Right lobe of liver (tissue), 4 donors: Measurements from ENCODE around the gene MRFAP1L1.

Source experiments
- POLR2A ChIP-seq: fragments of 450-650 bp; IDR thresholded peaks from one replicate; pipeline ENCODE4 v1.6.1; 2017; ENCODE audit warnings: antibody characterized with exemption, mild to moderate bottlenecking
- TF ChIP-seq, protein P1 (sequence below), 4 donors: fragments of 200-600 bp in 3 of 4; fragments of 450-650 bp in 1 of 4; IDR thresholded peaks; one replicate each; pipeline versions ENCODE4 v1.5.1 to v1.8.0; 2016 to 2022; ENCODE audit warnings: antibody characterized with exemption in 4 of 4, mild to moderate bottlenecking in 2 of 4
- donor health status: DM: no; HTN: no; CAD: no.
- donor health status: DM: no; HTN: no; CAD: no.
- donor health status: DM: no; HTN: yes; CAD: no.

DNA sequence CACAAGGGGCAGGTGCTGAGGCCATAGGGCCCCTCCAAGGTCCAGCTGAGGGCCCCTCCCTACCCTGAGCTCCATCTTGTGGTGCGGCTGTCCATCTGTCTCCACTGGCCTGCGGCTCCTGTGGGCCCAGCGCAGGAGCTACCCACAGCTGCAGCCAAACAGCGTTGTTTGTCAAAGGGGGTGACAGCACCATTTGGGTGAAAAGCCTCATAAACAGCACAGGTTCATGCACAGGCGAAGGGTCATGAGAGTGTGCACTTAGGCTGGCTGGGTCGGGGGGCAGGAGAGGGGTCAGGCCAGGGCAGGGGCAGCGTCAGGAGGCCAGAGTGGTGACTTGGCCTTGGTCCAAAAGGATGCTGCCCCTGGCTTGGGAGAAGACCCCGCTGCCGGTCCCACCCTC lies 38.6 kb upstream of the MRFAP1L1 start:
- TF ChIP-seq, protein P1, sequence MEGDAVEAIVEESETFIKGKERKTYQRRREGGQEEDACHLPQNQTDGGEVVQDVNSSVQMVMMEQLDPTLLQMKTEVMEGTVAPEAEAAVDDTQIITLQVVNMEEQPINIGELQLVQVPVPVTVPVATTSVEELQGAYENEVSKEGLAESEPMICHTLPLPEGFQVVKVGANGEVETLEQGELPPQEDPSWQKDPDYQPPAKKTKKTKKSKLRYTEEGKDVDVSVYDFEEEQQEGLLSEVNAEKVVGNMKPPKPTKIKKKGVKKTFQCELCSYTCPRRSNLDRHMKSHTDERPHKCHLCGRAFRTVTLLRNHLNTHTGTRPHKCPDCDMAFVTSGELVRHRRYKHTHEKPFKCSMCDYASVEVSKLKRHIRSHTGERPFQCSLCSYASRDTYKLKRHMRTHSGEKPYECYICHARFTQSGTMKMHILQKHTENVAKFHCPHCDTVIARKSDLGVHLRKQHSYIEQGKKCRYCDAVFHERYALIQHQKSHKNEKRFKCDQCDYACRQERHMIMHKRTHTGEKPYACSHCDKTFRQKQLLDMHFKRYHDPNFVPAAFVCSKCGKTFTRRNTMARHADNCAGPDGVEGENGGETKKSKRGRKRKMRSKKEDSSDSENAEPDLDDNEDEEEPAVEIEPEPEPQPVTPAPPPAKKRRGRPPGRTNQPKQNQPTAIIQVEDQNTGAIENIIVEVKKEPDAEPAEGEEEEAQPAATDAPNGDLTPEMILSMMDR (IDR thresholded peaks at IDR 0.05): no peak
- TF ChIP-seq POLR2A: no peak
